Skeletal muscle cell (primary cell): ENCODE results near the gene HMCES.
"Not testable (repeated sequence)": the region's sequence is repeated elsewhere in the genome, so short reads cannot be mapped to it uniquely, and the experiment has no call there.

ENCODE experiments used
- DNase-seq: peaks from one replicate; pipeline ENCODE4 v3.0.0-alpha.2; 2010; ENCODE audit warnings: low read depth
- H3K4me3 ChIP-seq: 2 replicates; pipeline ENCODE4 v1.5.1; 2011; ENCODE audit warnings: low read depth, mild to moderate bottlenecking, control low read depth, low read length, moderate library complexity

HMCES gene, protein sequence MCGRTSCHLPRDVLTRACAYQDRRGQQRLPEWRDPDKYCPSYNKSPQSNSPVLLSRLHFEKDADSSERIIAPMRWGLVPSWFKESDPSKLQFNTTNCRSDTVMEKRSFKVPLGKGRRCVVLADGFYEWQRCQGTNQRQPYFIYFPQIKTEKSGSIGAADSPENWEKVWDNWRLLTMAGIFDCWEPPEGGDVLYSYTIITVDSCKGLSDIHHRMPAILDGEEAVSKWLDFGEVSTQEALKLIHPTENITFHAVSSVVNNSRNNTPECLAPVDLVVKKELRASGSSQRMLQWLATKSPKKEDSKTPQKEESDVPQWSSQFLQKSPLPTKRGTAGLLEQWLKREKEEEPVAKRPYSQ

GRCh38 chr3:129278439-129278965, at the start of gene HMCES:
Gene HMCES, plus strand, starts transcription at chr3:129278870. Its CDS starts 863 bp downstream, at chr3:129279733.
- peak; percentile 59 for DNase-seq

GRCh38 chr3:129228891-129229585, 49.6 kb upstream of the HMCES start:
- H3K4me3 ChIP-seq: no peak overlapping the region
- DNase-seq: no peak

More at GRCh38 chr3:129278439-129278965, at the start of gene HMCES:
- peak within 1 kb of the TSS; percentile 86 for H3K4me3 ChIP-seq

DNA sequence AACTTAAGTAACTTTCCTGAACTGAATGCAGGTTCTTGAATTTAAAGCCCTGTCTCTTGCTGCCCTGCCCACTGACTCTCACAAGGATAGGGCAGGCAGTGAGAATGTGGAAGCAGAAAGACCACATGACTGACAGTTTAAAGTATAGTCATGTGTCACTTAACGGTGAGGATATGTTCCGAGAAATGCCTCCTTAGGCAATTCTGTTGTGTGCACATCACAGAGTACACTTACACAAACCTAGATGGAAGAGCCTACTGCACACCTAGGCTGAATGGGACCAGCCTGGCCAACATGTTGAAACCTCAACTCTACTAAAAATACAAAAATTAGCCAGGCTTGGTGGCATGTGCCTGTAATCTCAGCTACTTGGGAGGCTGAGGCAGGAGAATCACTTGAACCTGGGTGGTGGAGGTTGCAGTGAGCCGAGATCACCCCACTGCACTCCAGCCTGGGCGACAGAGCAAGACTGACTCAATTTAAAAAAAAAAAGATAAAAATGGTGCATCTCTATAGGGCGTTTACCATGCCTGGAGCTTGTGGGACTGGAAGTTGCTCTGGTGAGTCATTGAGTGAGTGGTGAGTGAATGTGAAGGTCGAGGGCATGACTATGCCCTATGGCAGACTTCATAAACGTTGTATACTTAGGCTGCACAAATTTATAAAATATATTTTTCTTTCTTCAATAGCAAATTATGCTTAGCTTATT, 48.2 kb upstream of the HMCES start:
- no peak for DNase-seq
- no peak overlapping the region for H3K4me3 ChIP-seq

- DNase-seq: no peak
- H3K4me3 ChIP-seq: no peak overlapping the region
These were observed 47.1 kb upstream of the HMCES start for GRCh38 chr3:129231331-129232119.

- H3K4me3 ChIP-seq: no peak overlapping the region
- no peak for DNase-seq
These were observed 45.1 kb upstream of the HMCES start for GRCh38 chr3:129233538-129233937.

- no peak for DNase-seq
- no peak overlapping the region for H3K4me3 ChIP-seq
These were observed 44.2 kb upstream of the HMCES start for GRCh38 chr3:129234441-129234840.

- H3K4me3 ChIP-seq: no peak overlapping the region
- no peak for DNase-seq
These were observed 43.2 kb upstream of the HMCES start for GRCh38 chr3:129235344-129235917.

- DNase-seq: no peak
- no peak overlapping the region for H3K4me3 ChIP-seq
These were observed 39.5 kb upstream of the HMCES start for GRCh38 chr3:129238945-129239705.

DNA sequence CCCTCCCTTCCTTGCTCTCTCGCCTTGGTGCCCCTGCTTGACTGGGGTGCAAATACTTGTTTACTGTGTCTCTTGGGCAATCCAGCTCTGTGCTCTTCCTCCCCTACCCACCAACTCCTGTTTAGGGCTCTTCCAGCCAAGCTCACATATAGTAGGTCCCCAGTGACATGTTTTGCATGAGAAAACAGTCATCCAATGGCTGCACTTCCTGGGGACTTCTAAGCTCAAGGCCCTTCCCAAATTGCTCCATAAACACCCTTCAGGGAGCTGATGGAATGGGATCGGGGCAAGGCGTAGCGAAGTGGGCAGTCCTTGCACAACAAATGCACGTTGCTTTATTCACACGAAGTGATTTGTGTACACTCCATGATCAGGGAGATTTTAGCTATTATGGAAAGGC, 38.7 kb upstream of the HMCES start:
- no peak for DNase-seq
- H3K4me3 ChIP-seq: no peak overlapping the region

- no peak for DNase-seq
- H3K4me3 ChIP-seq: no peak overlapping the region
These were observed 38.2 kb upstream of the HMCES start for GRCh38 chr3:129240436-129240835.

DNA sequence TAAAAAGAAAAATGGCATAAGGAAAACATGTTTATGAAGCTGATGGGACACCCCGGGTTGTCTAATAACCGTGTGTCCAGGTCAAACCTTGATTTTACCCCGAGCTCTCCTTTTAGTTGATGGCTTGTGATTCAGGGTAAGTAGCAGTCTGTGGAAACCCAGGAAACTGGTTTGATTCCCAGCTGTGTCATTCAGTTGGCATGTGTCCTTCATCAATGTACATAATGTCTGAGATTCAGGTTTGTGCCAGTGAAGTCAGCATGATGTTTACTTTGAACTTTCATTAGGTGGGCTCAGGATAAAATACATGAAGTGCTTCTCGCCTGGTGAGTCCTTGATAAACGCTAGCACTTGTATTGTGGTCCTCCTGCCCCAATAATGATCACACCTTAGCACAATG, 33.5 kb upstream of the HMCES start:
- DNase-seq: no peak
- no peak overlapping the region for H3K4me3 ChIP-seq

- DNase-seq: peak; percentile 64
- H3K4me3 ChIP-seq: not testable (repeated sequence)
These were observed 32.9 kb upstream of the HMCES start for GRCh38 chr3:129245641-129246306.

- no peak overlapping the region for H3K4me3 ChIP-seq
- DNase-seq: no peak
These were observed 32.0 kb upstream of the HMCES start for GRCh38 chr3:129246636-129247035.

DNA sequence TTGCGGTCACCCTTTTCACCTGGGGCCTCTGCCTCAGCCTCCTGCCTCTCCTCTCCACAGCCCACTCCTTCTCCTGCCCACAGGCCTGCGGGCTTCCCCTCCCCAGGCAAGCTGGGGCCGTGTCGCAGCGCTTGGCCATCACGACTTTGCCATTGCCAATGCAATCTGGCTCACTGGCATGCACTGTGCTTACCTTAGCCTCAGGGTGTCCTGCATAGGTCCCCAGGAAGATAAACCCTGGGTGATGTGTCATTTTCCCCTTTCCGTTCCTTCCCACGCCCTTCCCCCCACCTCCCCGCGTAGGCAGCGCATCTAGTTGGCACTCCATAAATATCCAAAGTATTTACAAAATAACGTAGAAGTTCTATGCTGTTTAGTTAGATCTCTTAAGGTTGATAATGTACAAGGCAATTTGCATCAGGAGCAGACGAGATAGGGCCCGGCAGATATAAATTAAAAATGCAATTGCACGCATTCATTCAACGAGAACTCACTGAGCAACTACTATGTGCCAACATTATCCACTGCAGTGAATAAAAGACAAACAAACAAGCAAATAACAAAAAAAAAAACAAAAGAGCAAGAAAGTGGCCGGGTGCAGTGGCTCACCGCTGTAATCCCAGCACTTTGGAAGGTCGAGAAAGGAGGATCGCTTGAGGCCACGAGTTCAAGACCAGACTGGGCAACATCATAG, 30.2 kb upstream of the HMCES start:
- DNase-seq: no peak
- H3K4me3 ChIP-seq: peak overlapping the region; percentile 97

DNA sequence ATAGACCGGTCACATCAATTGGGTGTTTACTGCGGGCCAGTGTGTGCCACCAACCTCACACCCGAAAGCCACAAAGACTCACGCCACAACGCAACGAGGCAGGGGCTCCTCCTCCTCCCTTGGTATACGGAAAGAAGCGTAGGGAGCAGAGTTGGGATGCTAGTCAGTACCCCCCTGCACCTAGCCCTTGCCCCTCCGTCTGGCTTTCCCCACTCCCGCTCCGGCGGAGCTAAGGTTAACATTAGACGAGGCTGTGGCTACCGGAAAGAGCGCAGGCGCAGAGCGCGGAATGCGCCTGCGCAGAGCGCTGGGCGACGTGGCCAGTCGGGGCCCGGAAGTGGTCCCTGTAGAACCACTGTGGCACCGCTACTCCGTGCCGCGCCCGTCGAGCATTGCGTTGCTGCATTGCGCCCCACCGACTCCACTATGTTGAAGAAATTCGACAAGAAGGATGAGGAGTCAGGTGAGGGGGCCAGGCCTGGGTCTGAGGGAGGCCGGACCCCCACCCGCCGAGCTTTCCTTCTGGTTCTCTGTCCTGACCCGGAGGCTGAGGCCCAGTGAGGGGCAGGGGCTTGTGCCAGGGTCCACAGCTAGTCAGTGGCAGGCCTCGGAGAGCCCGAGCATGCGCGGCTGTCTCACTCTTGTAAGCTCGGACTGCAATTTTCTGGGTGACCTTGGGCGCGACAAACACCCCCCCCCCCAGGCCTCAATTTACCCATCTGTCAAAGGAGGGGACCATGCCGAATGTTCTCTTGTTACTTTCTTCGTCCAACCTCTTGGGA, 29.2 kb upstream of the HMCES start, which contains the start of gene COPG1:
Gene COPG1 (plus strand): TSS at position 323 of the 782 bp plus-strand sequence. CDS start 104 bp downstream, at position 427.
- DNase-seq: no peak
- peak within 1 kb of the TSS; percentile 97 for H3K4me3 ChIP-seq

DNA sequence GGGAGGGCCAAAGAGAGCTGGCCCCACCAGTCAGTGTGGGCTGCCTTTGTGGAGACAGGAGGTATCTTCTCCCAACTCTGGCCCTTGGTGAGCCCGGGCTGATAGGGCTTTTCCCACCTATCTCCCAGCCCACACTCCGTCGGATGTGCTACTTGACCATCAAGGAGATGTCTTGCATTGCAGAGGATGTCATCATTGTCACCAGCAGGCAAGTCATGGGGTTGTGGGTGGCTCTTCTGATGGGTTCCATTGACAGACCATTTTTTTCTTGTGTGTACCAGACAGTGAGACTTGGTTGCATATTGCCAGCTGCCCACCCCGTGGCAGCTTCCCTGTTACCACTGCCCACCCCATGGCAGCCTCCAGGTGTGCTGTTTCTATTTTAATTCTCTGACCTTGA, 25.9 kb upstream of the HMCES start:
- H3K4me3 ChIP-seq: no peak overlapping the region
- no peak for DNase-seq
